WTC11 (cell line): Measurements from ENCODE around the gene PLPP1.

Experiments used
- CTCF ChIP-seq: fragments of 200-600 bp; IDR thresholded peaks from 2 replicates; pipeline ENCODE4 v1.8.0; 2022; ENCODE audit warnings: antibody characterized with exemption
- EMX1 ChIP-seq: fragments of 250-450 bp; sonication (Bioruptor Pico); IDR thresholded peaks from 2 replicates; pipeline ENCODE4 v1.8.0; 2021; ENCODE audit warnings: mild to moderate bottlenecking
- MAX ChIP-seq: sonication (generic); formaldehyde crosslinking; IDR thresholded peaks from 2 replicates; pipeline ENCODE4 v1.8.0; 2022; ENCODE audit warnings: mild to moderate bottlenecking, missing genetic modification reagents
- TEAD4 ChIP-seq: sonication (generic); formaldehyde crosslinking; IDR thresholded peaks from 2 replicates; pipeline ENCODE4 v1.8.0; 2022; ENCODE audit warnings: mild to moderate bottlenecking, missing genetic modification reagents
- ZNF121 ChIP-seq: sonication (generic); formaldehyde crosslinking; IDR thresholded peaks from 2 replicates; pipeline ENCODE4 v1.8.0; 2023; ENCODE audit warnings: missing genetic modification reagents

GRCh38 chr5:55429613-55430253 lies 105.0 kb downstream of the PLPP1 start:
- no peak for TF ChIP-seq TEAD4 (CRISPR knock-in tag)
- TF ChIP-seq CTCF, result no peak
- no peak for TF ChIP-seq MAX (CRISPR knock-in tag)
- no peak for TF ChIP-seq EMX1
- TF ChIP-seq ZNF121 (CRISPR knock-in tag), result no peak
